Measurements from ENCODE around the gene CHIA. TPM values are rescaled to one million over a fixed set of nuclear protein-coding genes. Genes with fewer than 3 reads are reported as not detected.

CHIA gene
- total RNA-seq, 2 experiments from 2014 or later: not detected

- BruUV-seq (replicated peaks): no TSS peak
- Histone ChIP-seq H3K9me3 (ENCODE audit: low read length) (no peaks in the 10 kb centered on the region), H3K4me3 (ENCODE audit: low read depth, low read length, poor library complexity, severe bottlenecking) (no peak overlapping the region), H3K9me2 (ENCODE audit: insufficient read depth, low read length) (no peaks in the 10 kb centered on the region), H3K27ac (ENCODE audit: low read depth, low read length, poor library complexity, severe bottlenecking) (no peak overlapping the region), H3K4me1 (ENCODE audit: insufficient read depth, low read length, poor library complexity, severe bottlenecking) (no peaks in the 10 kb centered on the region), H2AFZ (ENCODE audit: low read length) (no peak overlapping the region), H3K36me3 (ENCODE audit: insufficient read depth, low read length) (no peaks in the 10 kb centered on the region), H3K4me2 (ENCODE audit: low read length) (no peak overlapping the region), H3K79me2 (ENCODE audit: insufficient read depth, low read depth, low read length) (no peaks in the 10 kb centered on the region), H4K20me1 (ENCODE audit: insufficient read depth, low read length) (no peaks in the 10 kb centered on the region)
- no peak for DNase-seq (ENCODE audit: low spot score)
- TF ChIP-seq EZH2phosphoT487 (IDR thresholded peaks at IDR 0.05; ENCODE audit: borderline replicate concordance, low read depth, low read length) (no peak), CTCF (conservative IDR thresholded peaks at IDR 0.05; ENCODE audit: low read length) (no peak)
- CTCF ChIA-PET (ENCODE audit: unreplicated experiment): no interaction called here
- intact Hi-C loops (cut with micrococcal nuclease; ENCODE audit: unreplicated experiment): no loop called here
- POLR2A ChIA-PET: no interaction called here
These were observed 37.9 kb upstream of the CHIA start for GRCh38 chr1:111252786-111253185.

GRCh38 chr1:111253876-111254275, 36.8 kb upstream of the CHIA start:
- H3K9me2 ChIP-seq (ENCODE audit: insufficient read depth, low read length): no peaks in the 10 kb centered on the region
- ChIA-PET POLR2A (no interaction called here), CTCF (ENCODE audit: unreplicated experiment) (no interaction called here)
- H3K36me3 ChIP-seq (ENCODE audit: insufficient read depth, low read length): no peaks in the 10 kb centered on the region
- no peak overlapping the region for H2AFZ ChIP-seq (ENCODE audit: low read length)
- H4K20me1 ChIP-seq (ENCODE audit: insufficient read depth, low read length): no peaks in the 10 kb centered on the region
- intact Hi-C loops (cut with micrococcal nuclease; ENCODE audit: unreplicated experiment): no loop called here
- H3K4me1 ChIP-seq (ENCODE audit: insufficient read depth, low read length, poor library complexity, severe bottlenecking): no peaks in the 10 kb centered on the region
- H3K79me2 ChIP-seq (ENCODE audit: insufficient read depth, low read depth, low read length): no peaks in the 10 kb centered on the region
- H3K9me3 ChIP-seq (ENCODE audit: low read length): no peaks in the 10 kb centered on the region
- no peak for TF ChIP-seq CTCF (conservative IDR thresholded peaks at IDR 0.05; ENCODE audit: low read length)
- TF ChIP-seq EZH2phosphoT487 (IDR thresholded peaks at IDR 0.05; ENCODE audit: borderline replicate concordance, low read depth, low read length): no peak
- H3K4me3 ChIP-seq (ENCODE audit: low read depth, low read length, poor library complexity, severe bottlenecking): no peak overlapping the region
- no peak for DNase-seq (ENCODE audit: low spot score)
- no peak overlapping the region for H3K27ac ChIP-seq (ENCODE audit: low read depth, low read length, poor library complexity, severe bottlenecking)
- BruUV-seq (replicated peaks): no TSS peak
- no peak overlapping the region for H3K4me2 ChIP-seq (ENCODE audit: low read length)

GRCh38 chr1:111256988-111257658, 33.5 kb upstream of the CHIA start:
- no peak for TF ChIP-seq EZH2phosphoT487 (IDR thresholded peaks at IDR 0.05; ENCODE audit: borderline replicate concordance, low read depth, low read length)
- no peak for TF ChIP-seq CTCF (conservative IDR thresholded peaks at IDR 0.05; ENCODE audit: low read length)
- H3K4me3 ChIP-seq (ENCODE audit: low read depth, low read length, poor library complexity, severe bottlenecking): no peak overlapping the region
- no peak for DNase-seq (ENCODE audit: low spot score)
- no peaks in the 10 kb centered on the region for H4K20me1 ChIP-seq (ENCODE audit: insufficient read depth, low read length)
- POLR2A ChIA-PET: interaction anchor here (0.8 kb wide), 1 partner anchor 9 kb away, joined by 3 read pairs; no protein-coding TSS in a partner anchor
- H3K36me3 ChIP-seq (ENCODE audit: insufficient read depth, low read length): no peaks in the 10 kb centered on the region
- no peak overlapping the region for H3K27ac ChIP-seq (ENCODE audit: low read depth, low read length, poor library complexity, severe bottlenecking)
- no peaks in the 10 kb centered on the region for H3K4me1 ChIP-seq (ENCODE audit: insufficient read depth, low read length, poor library complexity, severe bottlenecking)
- H3K4me2 ChIP-seq (ENCODE audit: low read length): no peak overlapping the region
- 0 out of 2 replicates have a peak, but pooled peaks cover 3% of the 10 kb centered on the region for H3K9me3 ChIP-seq (ENCODE audit: low read length)
- H3K9me2 ChIP-seq (ENCODE audit: insufficient read depth, low read length): no peaks in the 10 kb centered on the region
- intact Hi-C loops (cut with micrococcal nuclease; ENCODE audit: unreplicated experiment): no loop called here
- H3K79me2 ChIP-seq (ENCODE audit: insufficient read depth, low read depth, low read length): no peaks in the 10 kb centered on the region
- H2AFZ ChIP-seq (ENCODE audit: low read length): no peak overlapping the region
- BruUV-seq (replicated peaks): no TSS peak
- CTCF ChIA-PET (ENCODE audit: unreplicated experiment): no interaction called here
